Thyroid gland (tissue), 4 donors: Measurements from ENCODE around the gene RPL36. TPM values are rescaled to one million over a fixed set of nuclear protein-coding genes. Genes with fewer than 3 reads are reported as not detected.

Experiments used
- DNase-seq, 2 donors: peaks; one replicate each; pipeline ENCODE4 v3.0.0-alpha.2; 2019
- H3K27ac ChIP-seq, 3 donors: fragments of 200-600 bp; sonication (generic); 1 replicate in 2 of 3; 2 replicates in 1 of 3; pipeline ENCODE4 v1.5.1; 2016 to 2019; ENCODE audit warnings: mild to moderate bottlenecking in 1 of 3, moderate library complexity in 1 of 3
- H3K27me3 ChIP-seq: fragments of 200-600 bp; sonication (generic); one replicate; pipeline ENCODE4 v1.5.1; 2019
- H3K36me3 ChIP-seq, 2 donors: fragments of 200-600 bp; sonication (generic); one replicate each; pipeline ENCODE4 v1.5.1; 2016 to 2019
- H3K4me1 ChIP-seq, 2 donors: fragments of 200-600 bp; sonication (generic); one replicate each; pipeline ENCODE4 v1.5.1; 2017 to 2019
- H3K4me3 ChIP-seq, 3 donors: fragments of 200-600 bp; sonication (generic); replicated peaks in 1 of 3; 1 replicate in 2 of 3; 2 replicates in 1 of 3; pipeline ENCODE4 v1.5.1; 2016; ENCODE audit warnings: mild to moderate bottlenecking in 1 of 3
- H3K9me3 ChIP-seq: fragments of 200-600 bp; sonication (generic); one replicate; pipeline ENCODE4 v1.5.1; 2017
- CTCF ChIP-seq, 6 experiments: fragments of 200-600 bp in 3 of 6; fragments of 450-650 bp in 3 of 6; sonication (generic) in 3 of 6; IDR thresholded peaks; one replicate each; pipeline ENCODE4 v1.5.1; 2016 to 2019; ENCODE audit warnings: antibody characterized with exemption in 6 of 6, mild to moderate bottlenecking in 2 of 6, inconsistent platforms in 1 of 6, moderate library complexity in 1 of 6
- POLR2A ChIP-seq, 2 donors: fragments of 450-650 bp; IDR thresholded peaks; one replicate each; pipeline ENCODE4 v1.6.1; 2017; ENCODE audit warnings: antibody characterized with exemption in 2 of 2, mild to moderate bottlenecking in 2 of 2, moderate library complexity in 1 of 2
- WGBS, 2 donors: methylation state at CpG; one replicate each; pipeline ENCODE4 v1.1.5; 2017; 5-methylcytosine and 5-hydroxymethylcytosine counted together
- intact Hi-C: fragments of 100-400 bp; cut with DNase I; formaldehyde crosslinking; loops from one replicate; pipeline ENCODE4 v1.15.1; 2023
- total RNA-seq, 4 donors: library from RNA; depleted of rRNA; stranded (reverse); fragments of >200 nt; gene quantifications; one replicate each; pipeline ENCODE4 v1.2.3, GENCODE V29; 2016

The RPL36 gene
- total RNA-seq, 4 donors from 2014 or later, result 313 to 561 (median 386) TPM

DNA sequence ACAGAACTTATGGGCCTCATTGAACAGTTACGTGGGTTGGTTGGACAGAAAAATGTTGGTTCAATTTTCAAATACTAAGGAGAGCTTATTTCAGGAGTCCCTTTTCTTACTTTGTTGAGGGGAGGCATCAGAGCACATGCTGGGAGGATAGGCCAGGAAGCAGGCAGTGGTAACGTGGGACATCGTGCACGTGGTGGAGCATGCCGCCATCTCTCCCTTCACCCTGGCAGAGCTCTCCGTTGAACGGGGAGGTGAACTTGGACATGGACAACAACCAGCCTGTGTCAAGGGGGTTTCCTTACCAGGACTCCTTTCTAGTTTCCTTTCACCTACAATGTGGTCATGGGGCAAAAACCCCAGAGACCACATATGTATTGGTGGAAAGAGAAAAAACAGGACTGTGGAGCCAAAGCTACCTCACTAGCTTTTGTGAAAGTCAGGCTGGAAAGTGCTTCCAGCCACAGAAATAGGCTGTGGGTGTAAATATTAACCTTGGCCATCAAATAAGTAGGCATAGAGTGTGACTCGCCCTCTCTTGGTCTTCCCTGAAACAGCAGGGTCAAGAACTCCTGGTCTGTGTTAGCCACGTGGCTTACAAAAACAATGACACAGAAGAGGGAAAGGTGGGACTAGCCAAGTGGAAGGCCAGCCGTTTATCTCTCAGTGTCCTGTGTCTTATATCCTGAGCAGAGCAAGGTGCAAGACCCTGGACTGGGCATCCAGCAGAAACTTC is 24.1 kb upstream of the RPL36 start:
- H3K27me3 ChIP-seq, result no peaks in the 10 kb centered on the region
- no peak overlapping the region for H3K27ac ChIP-seq
- TF ChIP-seq POLR2A (IDR thresholded peaks at IDR 0.05) (no peak), CTCF (IDR thresholded peaks at IDR 0.05) (no peak)
- H3K4me3 ChIP-seq, result no peak overlapping the region
- no peaks in the 10 kb centered on the region for H3K4me1 ChIP-seq
- intact Hi-C loops, result no loop called here
- 73 to 82% methylated on average over 10 of the region's 10 CpGs for WGBS, 2 donors
- no peaks in the 10 kb centered on the region for H3K9me3 ChIP-seq
- no peak for DNase-seq
- H3K36me3 ChIP-seq, result peaks cover 88 to 90% of the 10 kb centered on the region in 2 donors

DNA sequence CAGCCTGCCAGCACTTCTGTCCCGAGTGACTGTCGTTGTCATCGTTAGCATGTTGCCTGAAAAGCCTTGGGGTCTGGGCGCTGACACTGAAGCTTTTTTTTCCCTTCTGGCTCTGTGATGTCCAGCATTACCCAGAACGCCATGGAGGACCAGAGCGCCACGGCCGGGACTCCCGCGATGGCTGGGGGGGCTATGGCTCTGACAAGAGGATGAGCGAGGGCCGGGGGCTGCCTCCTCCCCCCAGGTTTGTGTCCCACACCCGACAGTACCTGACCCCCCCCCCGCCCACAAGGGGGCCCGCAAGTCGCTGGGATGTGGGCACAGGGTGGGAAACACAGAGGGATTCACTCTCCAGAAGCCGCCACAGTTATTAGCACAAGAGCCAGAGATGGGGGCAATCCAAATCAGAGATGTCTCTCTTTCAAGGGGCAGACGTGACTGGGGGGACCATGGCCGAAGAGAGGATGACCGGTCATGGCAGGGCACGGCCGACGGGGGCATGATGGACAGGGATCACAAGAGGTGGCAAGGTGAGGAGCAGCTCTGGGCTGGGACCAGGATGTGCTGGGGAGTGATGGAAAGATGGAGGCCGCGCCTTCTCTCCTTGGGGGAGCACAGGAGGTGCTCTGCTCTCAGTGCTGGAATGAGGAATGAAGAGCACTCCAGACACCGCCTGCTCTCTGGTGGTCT is 23.0 kb upstream of the RPL36 start:
- DNase-seq, result no peak
- Histone ChIP-seq H3K4me1 (no peaks in the 10 kb centered on the region), H3K36me3 (peaks cover 77 to 83% of the 10 kb centered on the region in 2 donors), H3K9me3 (no peaks in the 10 kb centered on the region), H3K27me3 (no peaks in the 10 kb centered on the region), H3K4me3 (no peak overlapping the region), H3K27ac (no peak overlapping the region)
- intact Hi-C loops, result no loop called here
- 92 to 93% methylated on average over 23 of the region's 26 CpGs for WGBS, 2 donors
- TF ChIP-seq CTCF (IDR thresholded peaks at IDR 0.05) (no peak), POLR2A (IDR thresholded peaks at IDR 0.05) (no peak)

DNA sequence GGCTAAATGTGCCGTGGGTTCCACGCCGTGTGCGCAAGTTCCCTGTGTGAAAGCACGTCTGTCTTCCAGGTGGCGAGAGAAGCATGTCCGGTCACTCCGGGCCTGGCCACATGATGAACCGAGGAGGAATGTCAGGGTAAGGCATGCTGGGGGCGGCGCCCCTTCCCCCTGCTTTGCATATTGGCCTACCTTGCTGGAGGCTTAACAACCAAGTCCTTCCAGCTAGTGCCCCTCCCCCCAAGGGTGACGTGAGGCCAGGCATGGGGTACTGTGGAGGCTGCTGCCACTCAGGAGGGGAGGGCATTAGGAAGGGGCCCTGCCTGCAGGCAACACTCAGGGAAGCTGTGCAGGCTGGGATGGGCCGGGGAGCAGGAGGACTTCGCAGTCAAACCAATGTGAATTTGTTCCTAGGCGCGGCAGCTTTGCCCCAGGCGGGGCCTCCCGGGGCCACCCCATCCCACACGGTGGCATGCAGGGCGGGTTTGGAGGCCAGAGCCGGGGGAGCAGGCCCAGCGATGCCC is 22.3 kb upstream of the RPL36 start:
- intact Hi-C loops, result no loop called here

GRCh38 chr19:5669212-5669611 is 20.9 kb upstream of the RPL36 start:
- TF ChIP-seq POLR2A (IDR thresholded peaks at IDR 0.05), result no peak
- no peak for TF ChIP-seq CTCF (IDR thresholded peaks at IDR 0.05)
- Histone ChIP-seq H3K27me3 (no peaks in the 10 kb centered on the region), H3K27ac (no peak overlapping the region), H3K4me1 (no peaks in the 10 kb centered on the region), H3K4me3 (no peak overlapping the region), H3K36me3 (peaks cover 56 to 61% of the 10 kb centered on the region in 2 donors), H3K9me3 (no peaks in the 10 kb centered on the region)
- intact Hi-C loops, result no loop called here
- 87 to 89% methylated on average over 8 to 10 of the region's 11 CpGs for WGBS, 2 donors
- no peak for DNase-seq

More for the DNA sequence above, 22.3 kb upstream of the RPL36 start:
- Histone ChIP-seq H3K4me3 (no peak overlapping the region), H3K36me3 (peaks cover 70 to 75% of the 10 kb centered on the region in 2 donors), H3K4me1 (no peaks in the 10 kb centered on the region), H3K27ac (no peak overlapping the region), H3K9me3 (no peaks in the 10 kb centered on the region), H3K27me3 (no peaks in the 10 kb centered on the region)
- WGBS, 2 donors, result 87 to 90% methylated on average over 17 to 21 of the region's 22 CpGs
- TF ChIP-seq POLR2A (IDR thresholded peaks at IDR 0.05), result no peak
- TF ChIP-seq CTCF (IDR thresholded peaks at IDR 0.05), result no peak
- DNase-seq, result no peak

GRCh38 chr19:5671600-5671999 is 18.5 kb upstream of the RPL36 start:
- no peak overlapping the region for H3K4me3 ChIP-seq
- DNase-seq, result no peak
- no peaks in the 10 kb centered on the region for H3K4me1 ChIP-seq
- H3K36me3 ChIP-seq, result peaks cover 32 to 37% of the 10 kb centered on the region in 2 donors
- intact Hi-C loops, result no loop called here
- no peak overlapping the region for H3K27ac ChIP-seq
- no peaks in the 10 kb centered on the region for H3K27me3 ChIP-seq
- no peak for TF ChIP-seq CTCF (IDR thresholded peaks at IDR 0.05)
- 98 to 100% methylated on average over 2 to 7 of the region's 7 CpGs for WGBS, 2 donors
- H3K9me3 ChIP-seq, result no peaks in the 10 kb centered on the region
